Stimulated activated CD4-positive, alpha-beta T cell treated with anti-CD3 and anti-CD28 coated beads, TNF-alpha, amount 100 ng/mL, for 24 hours (primary cell): ENCODE results near the gene FCRL4.

ENCODE experiments used
- DNase-seq, 3 experiments: peaks; one replicate each; pipeline ENCODE4 v3.0.0-alpha.2; 2020; ENCODE audit warnings: low read depth in 3 of 3

Gene FCRL4

DNA sequence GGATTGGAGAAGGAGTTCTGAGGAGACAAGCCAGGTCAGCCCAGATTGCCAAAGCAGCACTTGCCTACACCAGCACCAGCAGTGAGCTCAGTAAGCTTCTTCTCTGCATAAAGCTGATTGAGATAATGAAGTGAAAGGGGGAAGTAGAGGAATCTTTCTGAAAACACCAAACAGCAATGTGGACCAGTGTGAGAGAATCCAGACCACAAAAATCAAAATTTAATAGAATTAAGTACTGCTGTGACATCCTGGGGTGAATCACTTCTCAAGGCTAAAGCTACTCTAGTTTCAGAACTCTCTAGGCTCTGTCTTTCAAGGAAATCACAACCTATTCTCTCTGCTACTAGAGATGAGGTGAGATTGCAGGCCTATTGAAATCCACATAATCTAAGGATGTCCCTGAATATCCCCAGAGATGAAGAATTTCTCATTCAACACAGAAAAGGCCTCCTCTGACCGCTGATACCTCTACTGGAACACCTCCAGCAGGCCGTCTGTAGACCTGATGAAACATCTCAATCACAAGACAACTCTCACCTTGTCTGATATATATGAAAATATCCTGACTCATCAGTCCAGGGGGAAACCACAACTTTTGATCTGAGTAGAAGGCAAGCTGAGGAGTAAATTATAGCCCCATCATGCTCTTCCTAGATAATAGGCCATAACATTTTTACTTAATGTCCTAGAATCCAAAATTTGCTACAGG is at the start of gene FCRL4:
FCRL4 (minus strand) TSS at position 127 of the 709 bp plus-strand sequence. CDS start 141 bp downstream, outside the sequence.
- no peak for DNase-seq

DNA sequence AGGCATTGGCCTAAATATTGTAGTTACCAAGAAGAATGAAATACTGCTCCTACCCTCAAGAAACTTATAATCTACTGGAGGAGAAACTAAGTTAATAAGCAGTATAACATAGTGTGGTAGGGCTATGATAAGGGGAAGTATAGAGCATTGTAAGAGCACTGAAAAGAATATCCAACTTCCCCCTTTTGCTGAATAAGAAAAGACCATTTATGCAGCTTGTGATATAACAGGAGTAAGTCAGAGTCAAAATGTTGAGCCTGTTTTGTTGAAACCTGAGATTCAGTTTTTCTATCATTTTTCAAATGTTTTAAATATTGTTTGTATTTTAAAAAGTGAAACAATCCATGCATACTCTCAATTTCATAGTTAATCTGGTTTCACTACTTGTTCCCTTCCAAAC is 48.3 kb upstream of the FCRL4 start:
- no peak for DNase-seq

- no peak for DNase-seq
Observed at GRCh38 chr1:157641177-157641576, 43.3 kb upstream of the FCRL4 start.

DNA sequence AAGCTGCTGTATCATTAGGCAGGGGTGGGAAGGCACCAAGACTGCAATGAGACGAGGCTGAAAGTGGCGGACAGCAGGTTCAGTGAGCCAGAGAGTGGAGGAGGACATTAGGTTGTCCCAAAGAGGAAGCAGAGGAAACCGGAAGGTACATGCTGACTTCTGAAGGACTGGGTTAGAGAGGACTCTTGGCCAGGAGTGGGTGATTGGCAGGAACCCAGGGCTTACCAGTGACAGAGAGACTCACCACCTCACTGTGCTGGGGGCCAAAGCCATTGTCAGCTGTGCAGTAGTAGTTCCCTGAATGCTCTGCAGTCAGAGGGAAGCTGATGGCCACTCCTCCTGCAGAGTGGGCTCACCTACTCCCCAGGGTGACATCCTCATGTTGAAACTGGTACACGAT is 41.9 kb upstream of the FCRL4 start:
- DNase-seq: no peak

DNA sequence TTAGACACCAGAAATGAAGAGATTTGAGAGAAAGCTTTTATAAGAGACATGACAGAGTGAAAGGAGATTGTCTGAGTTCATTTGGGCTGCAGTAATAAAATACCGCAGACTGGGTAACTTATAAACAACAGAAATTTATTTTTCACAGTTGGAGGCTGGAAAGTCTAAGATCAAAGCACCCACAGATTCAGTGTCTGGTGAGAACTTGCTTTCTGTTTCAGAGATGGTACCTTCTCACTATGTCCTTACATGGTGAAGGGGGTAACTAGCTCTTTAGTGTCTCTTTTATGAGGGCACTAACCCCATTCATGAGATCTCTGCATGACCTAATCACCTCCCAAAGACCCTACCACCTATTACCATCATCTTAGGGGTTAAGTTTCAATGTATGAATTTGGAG is 30.9 kb upstream of the FCRL4 start:
- no peak for DNase-seq

DNA sequence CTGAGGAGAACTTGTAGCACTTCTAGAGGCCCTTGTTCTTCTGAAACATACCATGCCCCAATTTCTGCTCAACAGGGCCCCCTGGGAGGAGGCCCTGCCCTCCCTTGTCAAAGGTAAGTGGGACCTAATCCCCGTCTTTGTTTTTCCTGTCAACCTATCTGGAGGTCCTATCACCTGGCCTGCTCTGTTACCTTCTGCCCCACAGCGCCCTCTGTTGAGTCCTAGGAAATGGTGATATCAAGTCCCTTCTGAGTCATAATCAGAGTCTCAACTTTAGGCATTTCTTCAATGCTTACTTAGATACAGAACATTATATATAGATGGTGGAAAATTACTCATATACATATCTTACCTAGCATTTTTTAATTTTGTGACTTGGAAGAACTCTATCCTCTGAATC is 28.2 kb upstream of the FCRL4 start:
- no peak for DNase-seq

DNA sequence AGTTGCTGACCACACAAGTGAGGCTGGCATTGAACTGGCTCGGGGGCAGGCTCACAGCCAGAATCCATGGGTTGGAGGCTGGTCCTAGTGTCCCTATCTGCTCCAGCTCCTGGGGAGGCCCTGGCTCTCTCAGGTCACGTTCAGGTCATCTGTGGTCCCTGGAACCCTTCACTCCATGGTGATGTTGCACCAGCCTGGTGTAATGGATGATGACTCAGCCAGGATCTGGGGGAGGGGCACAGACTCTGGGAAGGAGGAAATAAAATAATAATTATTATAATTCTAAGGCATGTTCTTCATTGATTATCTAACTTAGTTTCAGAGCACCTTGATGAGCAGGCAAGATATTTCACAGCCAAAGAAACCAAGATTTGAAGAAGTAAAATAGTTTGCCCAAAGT is 26.6 kb upstream of the FCRL4 start:
- DNase-seq: no peak

GRCh38 chr1:157622471-157622870 is 24.6 kb upstream of the FCRL4 start:
- no peak for DNase-seq

GRCh38 chr1:157618190-157618589 is 20.3 kb upstream of the FCRL4 start:
- no peak for DNase-seq

DNA sequence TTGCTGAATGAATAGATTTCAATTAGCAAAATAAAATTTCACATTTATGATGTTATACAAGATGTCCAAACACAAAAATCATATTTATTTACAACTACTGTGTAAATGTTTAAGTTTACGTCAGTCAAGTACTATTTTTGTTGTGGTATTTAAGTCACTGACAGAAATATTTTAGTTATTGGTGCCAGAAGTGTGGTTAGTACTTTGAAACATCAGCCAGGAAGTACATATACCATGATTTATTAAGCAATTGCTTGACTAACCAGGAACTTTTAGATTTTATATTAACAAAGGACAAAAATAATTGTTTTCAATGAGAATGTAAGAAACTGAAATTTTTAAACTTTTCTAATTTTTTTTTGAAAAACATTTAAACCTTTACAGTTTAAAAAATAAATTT is 2.4 kb upstream of the FCRL4 start:
- DNase-seq: no peak

GRCh38 chr1:157596384-157596783 is 1.5 kb downstream of the FCRL4 start:
- DNase-seq: no peak

- no peak for DNase-seq
Observed at GRCh38 chr1:157595356-157595755, 2.5 kb downstream of the FCRL4 start.

GRCh38 chr1:157585984-157586383 is 11.9 kb downstream of the FCRL4 start:
- no peak for DNase-seq

DNA sequence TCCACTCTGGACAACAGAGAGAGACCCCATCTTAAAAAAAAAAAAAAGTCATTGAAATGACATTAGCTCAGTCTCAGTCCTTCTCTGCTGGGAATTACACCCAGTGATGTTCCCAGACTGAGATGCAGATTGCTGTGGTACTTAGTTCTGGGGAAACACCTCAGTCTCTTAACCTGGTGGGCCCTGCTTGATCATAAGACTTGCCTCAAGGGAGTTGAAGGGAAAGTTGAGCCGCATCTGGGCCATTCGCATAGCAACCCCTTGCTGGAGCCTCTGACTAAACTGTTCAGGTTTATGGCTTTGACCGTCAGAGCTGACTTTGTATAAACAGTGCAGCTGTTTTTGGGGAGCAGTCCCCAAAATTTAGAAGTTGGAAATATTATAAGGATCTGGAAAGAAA is 13.4 kb downstream of the FCRL4 start:
- DNase-seq: no peak

DNA sequence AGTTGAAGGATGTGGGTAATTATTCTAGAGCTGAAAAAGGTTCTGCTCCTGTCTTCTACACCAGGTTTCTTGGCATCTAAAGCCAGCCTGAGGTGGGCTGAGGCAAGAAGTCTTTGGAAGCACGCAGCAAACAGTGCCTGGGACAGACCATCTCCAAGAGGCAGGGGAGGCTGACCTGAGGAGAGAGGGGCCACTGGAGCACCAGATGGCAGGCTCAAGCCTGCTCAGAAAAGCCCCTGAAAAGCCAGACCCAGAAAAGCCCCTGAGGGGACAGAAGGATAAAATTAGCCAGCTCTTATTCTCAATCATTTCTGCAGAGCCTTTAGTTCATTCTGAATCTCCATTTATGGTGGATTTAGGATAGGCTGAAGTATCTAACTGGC is 17.1 kb downstream of the FCRL4 start:
- no peak for DNase-seq

DNA sequence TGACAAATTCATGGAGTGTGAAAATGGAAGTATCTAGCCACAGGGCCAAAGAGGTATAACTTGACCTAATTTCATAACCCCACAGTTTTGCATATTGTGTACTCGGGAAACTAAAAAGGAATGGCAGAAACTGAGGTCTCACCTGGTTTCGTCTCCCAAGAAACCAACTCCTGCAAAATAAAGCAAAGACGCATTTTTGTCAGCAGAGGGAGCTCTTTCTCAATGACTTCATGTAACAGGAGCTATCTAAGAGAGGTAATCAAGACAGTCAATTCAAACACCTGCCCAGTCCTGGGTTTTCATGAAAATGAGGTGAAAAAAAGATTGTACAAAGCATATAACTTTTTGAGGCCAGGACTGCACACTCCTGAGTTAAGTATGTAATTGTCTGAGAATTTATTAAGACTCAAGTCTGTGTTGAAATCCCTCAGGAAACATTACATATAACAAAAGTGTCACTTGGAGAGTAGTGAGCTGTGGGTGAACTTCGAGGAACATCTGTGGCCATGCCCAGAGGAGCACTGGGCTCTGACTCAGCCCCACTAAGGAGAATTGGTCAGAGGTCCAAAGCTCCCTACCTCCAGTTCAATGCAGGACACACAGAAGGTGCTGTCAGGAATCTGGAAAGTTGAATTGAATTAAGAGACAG is 17.6 kb downstream of the FCRL4 start:
- DNase-seq: no peak

GRCh38 chr1:157577420-157577819 is 20.5 kb downstream of the FCRL4 start:
- no peak for DNase-seq

- no peak for DNase-seq
Observed at GRCh38 chr1:157575744-157576143, 22.1 kb downstream of the FCRL4 start.

DNA sequence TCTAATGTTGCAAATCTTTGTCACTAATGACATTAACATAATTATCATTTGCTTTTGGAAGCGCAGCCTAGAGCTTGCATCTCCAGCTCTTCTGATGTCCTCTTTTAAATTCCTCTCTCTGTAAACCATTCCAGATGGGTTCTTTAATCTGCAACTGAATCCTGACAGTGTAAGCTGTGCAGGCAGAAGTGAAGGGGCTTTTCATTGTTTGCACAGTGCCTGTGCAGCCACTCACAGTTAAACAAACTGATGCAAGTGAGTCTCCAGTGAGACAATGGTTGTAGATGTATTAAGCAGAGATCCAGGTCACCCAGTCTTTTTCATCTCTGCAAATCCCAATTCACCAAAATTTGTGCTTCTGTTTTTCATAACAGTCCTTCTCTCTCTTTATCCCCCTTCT is 23.0 kb downstream of the FCRL4 start:
- no peak for DNase-seq

- no peak for DNase-seq
Observed at GRCh38 chr1:157566484-157567300, 31.2 kb downstream of the FCRL4 start.

GRCh38 chr1:157562515-157562914 is 35.4 kb downstream of the FCRL4 start:
- DNase-seq: no peak

DNA sequence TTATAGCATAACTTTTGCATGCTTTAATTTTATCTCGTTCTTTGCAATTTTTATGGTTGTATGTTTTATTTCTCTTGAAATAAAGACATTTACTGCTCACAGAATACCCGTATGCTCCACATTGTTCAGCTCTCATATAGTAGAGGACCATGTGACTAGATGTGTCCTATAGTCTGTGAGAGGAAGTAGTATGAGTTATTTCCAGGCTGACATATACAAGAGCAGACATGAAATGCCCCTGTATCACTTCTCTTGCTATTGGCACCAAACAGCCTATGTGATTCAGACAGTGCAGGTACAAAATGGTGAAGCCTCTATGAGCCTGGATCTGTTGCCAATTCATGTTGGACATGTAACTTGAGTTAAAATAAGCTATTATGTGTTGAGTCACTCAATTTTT is 39.8 kb downstream of the FCRL4 start:
- DNase-seq: no peak
